Measurements from ENCODE around the gene PPP4R2. TPM values are rescaled to one million over a fixed set of nuclear protein-coding genes. Genes with fewer than 3 reads are reported as not detected.

The PPP4R2 gene
- total and polyA plus RNA-seq, 2 of the 8 experiments (the other 6 are each of a cell fraction or from before 2014, with no cell fraction given), result 11.5 to 89.9 TPM

DNA sequence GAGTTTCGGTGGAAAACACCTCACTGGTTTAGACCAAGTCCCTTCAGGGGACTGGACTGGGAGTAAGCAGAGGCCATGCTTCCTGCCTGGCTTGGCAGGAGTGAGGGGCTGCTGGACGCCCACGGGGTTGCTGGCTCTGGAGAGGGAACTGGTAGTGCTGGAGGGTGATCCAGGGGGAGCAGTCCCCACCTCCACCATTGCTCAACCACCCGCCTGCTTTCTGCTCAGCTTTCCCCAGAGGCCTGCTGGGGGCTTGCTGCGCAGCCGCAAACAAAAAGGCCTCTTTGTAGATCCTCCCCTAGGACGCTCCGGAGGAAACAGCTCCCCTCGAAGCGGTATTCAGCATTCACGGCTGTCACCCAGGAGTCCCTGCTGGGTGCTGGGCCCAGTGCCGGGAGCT lies 98.3 kb downstream of the PPP4R2 start:
- Histone ChIP-seq H2AK5ac (ENCODE audit: low read depth, low read length) (no peak overlapping the region), H2BK5ac (ENCODE audit: low read depth, low read length) (peak overlapping the region; percentile 28; the same call in 1 of the 2 replicates), H2BK120ac (replicated peaks; ENCODE audit: low read depth, low read length) (no peak overlapping the region), H3K18ac (ENCODE audit: extremely low read depth, low read length) (peak overlapping the region; percentile 90), H3K9me3 (ENCODE audit: insufficient read depth in 2 of 2, low read depth in 1 of 2, low read length in 1 of 2) (no peaks in the 10 kb centered on the region), H3K4me1 (replicated peaks in 1 of 4; ENCODE audit: control insufficient read depth in 3 of 4, insufficient read depth in 4 of 4, low read length in 3 of 4) (peaks cover 0 to 12% (median 6%) of the 10 kb centered on the region in 4 experiments; a peak in 6 of 7 replicates), H3K23ac (ENCODE audit: insufficient read length) (no peak overlapping the region), H4K91ac (replicated peaks; ENCODE audit: insufficient read length, low read length) (peak overlapping the region; percentile 94), H2BK20ac (ENCODE audit: low read length) (peak overlapping the region; percentile 90; the same call in 1 of the 2 replicates), H3K4ac (replicated peaks; ENCODE audit: insufficient read length, low read depth, low read length) (no peak overlapping the region), H3K23me2 (ENCODE audit: low read depth, low read length) (no peaks in the 10 kb centered on the region), H2BK15ac (ENCODE audit: low read length) (0 out of 2 replicates have a peak overlapping the region, but pooled peaks have one; percentile 46), H3K4me3 (ENCODE audit: extremely low read depth in 1 of 4, insufficient read depth in 2 of 4, low read depth in 3 of 4, low read length in 4 of 4) (peak overlapping the region in 1 of 4 experiments; percentile 2; a peak in 1 of 8 replicates), H3K27me3 (replicated peaks in 1 of 4; ENCODE audit: control insufficient read depth in 3 of 4, extremely low read depth in 1 of 4, insufficient read depth in 3 of 4, low read length in 3 of 4) (no peaks in the 10 kb centered on the region), H3K27ac (ENCODE audit: low read depth, low read length) (peak overlapping the region; percentile 13; the same call in 1 of the 2 replicates), H3K79me1 (ENCODE audit: low read depth, low read length) (no peaks in the 10 kb centered on the region), H2AFZ (ENCODE audit: low read length) (peak overlapping the region; percentile 93), H4K5ac (ENCODE audit: insufficient read length, low read depth, low read length) (no peak overlapping the region), H4K20me1 (replicated peaks in 1 of 2; ENCODE audit: control insufficient read depth in 1 of 2, insufficient read depth in 2 of 2, low read length in 2 of 2) (no peaks in the 10 kb centered on the region), H3K79me2 (ENCODE audit: control insufficient read depth in 1 of 2, insufficient read depth in 2 of 2, low read length in 2 of 2) (no peaks in the 10 kb centered on the region), H4K8ac (ENCODE audit: extremely low read depth, insufficient read depth, low read length) (no peak overlapping the region), H3K36me3 (ENCODE audit: control insufficient read depth in 2 of 4, insufficient read depth in 4 of 4, low read length in 3 of 4) (no peaks in the 10 kb centered on the region), H3K9ac (replicated peaks in 1 of 4; ENCODE audit: extremely low read depth in 1 of 4, low read depth in 3 of 4, low read length in 3 of 4) (no peak overlapping the region), H2BK12ac (ENCODE audit: low read depth, low read length) (peak overlapping the region; percentile 75; the same call in 1 of the 2 replicates), H3K56ac (replicated peaks; ENCODE audit: insufficient read length, low read depth, low read length) (no peak overlapping the region), H3K4me2 (ENCODE audit: insufficient read depth in 1 of 2, low read depth in 2 of 2, low read length in 2 of 2) (peak overlapping the region; percentile 9 to 24; a peak in 2 of 4 replicates), H3K14ac (ENCODE audit: insufficient read length) (no peak overlapping the region)
- WGBS, 2 experiments (ENCODE audit: extremely low coverage in 1 of 2, insufficient coverage in 1 of 2, insufficient read length in 1 of 2, insufficient replicate concordance in 2 of 2, low coverage in 1 of 2, low lambda C conversion rate in 2 of 2, missing lambda C conversion rate in 1 of 2), result 37% methylated on average over 12 of the region's 12 CpGs; no CpG with 5 or more reads in 1 of the 2 experiments
- DNase-seq (ENCODE audit: low read depth in 1 of 2, low spot score in 2 of 2) (peak in 1 of 2 experiments; percentile 71), FAIRE-seq (no peak)
- POLR2A ChIA-PET (ENCODE audit: partially characterized antibody), result interaction anchor here (0.6 to 0.9 kb wide), 2 partner anchors 13 to 337 kb away, joined by 3 read pairs; no protein-coding TSS in a partner anchor
- CTCF ChIA-PET (ENCODE audit: partially characterized antibody), result interaction anchor here (0.6 to 1.8 kb wide), 7 partner anchors 9 to 407 kb away, joined by 3 to 9 read pairs (median 4); no protein-coding TSS in a partner anchor
- TF ChIP-seq RNF2 (IDR thresholded peaks at IDR 0.05; ENCODE audit: borderline replicate concordance, low read depth, low read length, missing control alignments, poor library complexity, severe bottlenecking) (no peak), NRF1 (IDR thresholded peaks at IDR 0.05; ENCODE audit: low read depth, low read length) (peak; percentile 29; the same call in 1 of the 2 replicates), RBBP5 (IDR thresholded peaks at IDR 0.05; ENCODE audit: borderline replicate concordance, low read depth, low read length) (0 out of 2 replicates have a peak, but pooled peaks have one; percentile 30), EGR1 (IDR thresholded peaks at IDR 0.05; ENCODE audit: borderline replicate concordance, low read depth, low read length) (0 out of 2 replicates have a peak, but pooled peaks have one; percentile 11), NANOG (IDR thresholded peaks at IDR 0.05; ENCODE audit: insufficient read depth, low read depth, low read length, poor library complexity, severe bottlenecking) (no peak), CEBPB (IDR thresholded peaks at IDR 0.05; ENCODE audit: low read depth, low read length) (peak; percentile 61), POLR2A (IDR thresholded peaks at IDR 0.05; ENCODE audit: control extremely low read depth in 1 of 2, low read depth in 2 of 2, low read length in 2 of 2) (0 out of 3 replicates have a peak, but pooled peaks of 1 of the 2 experiments have one; percentile 21)

All from H1 (cell line).